Measurements from ENCODE around the gene AJUBA. TPM values are rescaled to one million over a fixed set of nuclear protein-coding genes. Genes with fewer than 3 reads are reported as not detected.

The AJUBA gene
- total RNA-seq, 1 donor from 2014 or later = 111 TPM

DNA sequence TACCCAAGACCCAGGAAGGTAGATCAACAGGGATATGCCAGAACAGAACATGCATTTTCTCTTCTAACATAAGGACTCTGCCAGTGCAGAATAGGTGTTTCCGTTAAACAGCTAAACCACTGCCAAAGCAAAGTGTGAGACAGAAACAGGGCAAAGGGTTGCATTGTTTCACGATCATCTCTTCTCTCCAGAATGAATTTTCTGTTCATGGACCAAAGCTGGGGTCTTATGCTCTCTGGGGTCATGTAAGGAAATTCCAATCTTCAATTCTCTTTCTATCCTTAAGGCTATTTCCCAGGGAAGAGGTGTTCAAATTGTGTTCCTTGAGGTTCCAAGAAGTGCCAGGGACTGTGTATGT is 41.4 kb upstream of the AJUBA start:
- no peak overlapping the region for H3K27ac Mint-ChIP-seq (ENCODE audit: unreplicated experiment)
- no peak overlapping the region for H3K4me3 Mint-ChIP-seq (ENCODE audit: unreplicated experiment)
- no peak for DNase-seq (ENCODE audit: extremely low spot score, unreplicated experiment)
- peaks cover 15% of the 10 kb centered on the region for H3K4me1 Mint-ChIP-seq (ENCODE audit: unreplicated experiment)
- H3K36me3 Mint-ChIP-seq (ENCODE audit: unreplicated experiment) = peaks cover 19% of the 10 kb centered on the region
- H3K9me3 Mint-ChIP-seq (ENCODE audit: unreplicated experiment) = no peaks in the 10 kb centered on the region
- TF ChIP-seq, protein P1, sequence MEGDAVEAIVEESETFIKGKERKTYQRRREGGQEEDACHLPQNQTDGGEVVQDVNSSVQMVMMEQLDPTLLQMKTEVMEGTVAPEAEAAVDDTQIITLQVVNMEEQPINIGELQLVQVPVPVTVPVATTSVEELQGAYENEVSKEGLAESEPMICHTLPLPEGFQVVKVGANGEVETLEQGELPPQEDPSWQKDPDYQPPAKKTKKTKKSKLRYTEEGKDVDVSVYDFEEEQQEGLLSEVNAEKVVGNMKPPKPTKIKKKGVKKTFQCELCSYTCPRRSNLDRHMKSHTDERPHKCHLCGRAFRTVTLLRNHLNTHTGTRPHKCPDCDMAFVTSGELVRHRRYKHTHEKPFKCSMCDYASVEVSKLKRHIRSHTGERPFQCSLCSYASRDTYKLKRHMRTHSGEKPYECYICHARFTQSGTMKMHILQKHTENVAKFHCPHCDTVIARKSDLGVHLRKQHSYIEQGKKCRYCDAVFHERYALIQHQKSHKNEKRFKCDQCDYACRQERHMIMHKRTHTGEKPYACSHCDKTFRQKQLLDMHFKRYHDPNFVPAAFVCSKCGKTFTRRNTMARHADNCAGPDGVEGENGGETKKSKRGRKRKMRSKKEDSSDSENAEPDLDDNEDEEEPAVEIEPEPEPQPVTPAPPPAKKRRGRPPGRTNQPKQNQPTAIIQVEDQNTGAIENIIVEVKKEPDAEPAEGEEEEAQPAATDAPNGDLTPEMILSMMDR (IDR thresholded peaks at IDR 0.05) = no peak
- no peaks in the 10 kb centered on the region for H3K27me3 Mint-ChIP-seq (ENCODE audit: unreplicated experiment)

DNA sequence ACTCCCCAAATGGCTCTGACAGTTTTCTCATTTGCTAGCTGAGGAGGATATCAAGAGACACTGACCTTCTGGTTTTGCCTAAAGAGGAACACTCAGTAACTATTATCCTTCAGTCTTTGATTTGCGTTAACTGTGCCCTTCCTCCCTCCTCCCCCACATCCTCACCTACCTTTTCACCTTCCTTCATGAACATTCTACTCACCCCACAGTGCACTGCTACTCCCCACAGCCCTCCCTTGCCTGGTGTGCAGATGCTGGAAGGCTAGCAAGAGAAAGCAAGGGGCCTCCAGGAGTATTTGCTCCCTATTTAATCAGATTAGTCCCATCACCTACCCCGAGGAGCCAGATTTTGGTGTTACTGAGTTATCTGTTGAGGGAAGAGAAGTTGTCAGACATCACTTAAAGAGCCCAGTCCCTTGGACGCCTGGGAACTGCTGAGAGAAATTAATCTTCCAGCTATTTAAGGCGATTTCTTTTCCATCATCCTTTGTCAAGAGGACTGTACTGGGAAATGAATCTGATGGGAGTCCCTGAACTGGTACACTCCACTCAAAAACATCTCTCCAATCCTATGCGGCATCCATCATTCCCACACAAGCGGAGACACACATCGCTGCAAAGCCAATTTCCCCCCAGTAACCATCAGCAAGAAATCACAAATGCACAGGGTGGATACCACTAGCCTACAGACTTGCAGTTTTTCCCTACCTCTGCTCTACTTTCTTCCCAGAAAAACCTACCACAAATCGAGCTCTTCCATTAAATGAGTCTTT is 40.9 kb upstream of the AJUBA start:
- Mint-ChIP-seq H3K36me3 (ENCODE audit: unreplicated experiment) (peaks cover 17% of the 10 kb centered on the region), H3K4me3 (ENCODE audit: unreplicated experiment) (no peak overlapping the region), H3K27ac (ENCODE audit: unreplicated experiment) (no peak overlapping the region), H3K4me1 (ENCODE audit: unreplicated experiment) (peaks cover 15% of the 10 kb centered on the region), H3K9me3 (ENCODE audit: unreplicated experiment) (no peaks in the 10 kb centered on the region), H3K27me3 (ENCODE audit: unreplicated experiment) (no peaks in the 10 kb centered on the region)
- no peak for DNase-seq (ENCODE audit: extremely low spot score, unreplicated experiment)
- TF ChIP-seq, protein P1 (IDR thresholded peaks at IDR 0.05) = no peak

- Mint-ChIP-seq H3K4me1 (ENCODE audit: unreplicated experiment) (peaks cover 15% of the 10 kb centered on the region), H3K27ac (ENCODE audit: unreplicated experiment) (no peak overlapping the region)
- TF ChIP-seq, protein P1 (IDR thresholded peaks at IDR 0.05) = no peak
Measured at GRCh38 chr14:23021889-23022442, 39.6 kb upstream of the AJUBA start.

DNA sequence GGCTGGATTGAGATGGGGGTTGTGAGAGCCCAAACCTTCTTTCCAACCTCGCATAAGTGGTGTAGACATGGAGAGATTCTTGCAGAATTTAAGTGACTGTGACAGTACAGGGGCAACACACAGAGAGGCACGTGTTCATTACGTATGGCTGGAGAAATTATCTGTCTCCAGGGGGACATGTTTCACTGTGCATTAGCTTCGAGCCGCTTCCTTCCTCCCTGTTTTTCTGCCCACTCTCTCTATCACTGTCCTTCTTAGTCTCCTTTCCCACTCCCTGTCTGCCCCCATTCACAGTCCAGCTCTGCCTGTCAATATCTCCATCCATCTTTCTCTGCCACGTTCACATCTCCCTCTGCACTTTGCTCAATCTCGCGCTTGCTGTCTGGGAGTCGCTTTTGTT is 39.1 kb upstream of the AJUBA start:
- no peak overlapping the region for H3K4me3 Mint-ChIP-seq (ENCODE audit: unreplicated experiment)
- H3K9me3 Mint-ChIP-seq (ENCODE audit: unreplicated experiment) = no peaks in the 10 kb centered on the region
- peaks cover 15% of the 10 kb centered on the region for H3K4me1 Mint-ChIP-seq (ENCODE audit: unreplicated experiment)
- no peaks in the 10 kb centered on the region for H3K27me3 Mint-ChIP-seq (ENCODE audit: unreplicated experiment)
- H3K27ac Mint-ChIP-seq (ENCODE audit: unreplicated experiment) = no peak overlapping the region
- TF ChIP-seq, protein P1 (IDR thresholded peaks at IDR 0.05) = no peak
- peaks cover 10% of the 10 kb centered on the region for H3K36me3 Mint-ChIP-seq (ENCODE audit: unreplicated experiment)
- DNase-seq (ENCODE audit: extremely low spot score, unreplicated experiment) = no peak

More at GRCh38 chr14:23021889-23022442, 39.6 kb upstream of the AJUBA start:
- Mint-ChIP-seq H3K4me3 (ENCODE audit: unreplicated experiment) (no peak overlapping the region), H3K27me3 (ENCODE audit: unreplicated experiment) (no peaks in the 10 kb centered on the region), H3K9me3 (ENCODE audit: unreplicated experiment) (no peaks in the 10 kb centered on the region), H3K36me3 (ENCODE audit: unreplicated experiment) (peaks cover 11% of the 10 kb centered on the region)
- no peak for DNase-seq (ENCODE audit: extremely low spot score, unreplicated experiment)

All from osteocyte (in vitro differentiated cells).